NK-92 (cell line): ENCODE data around the gene RNPS1.
"Not testable (repeated sequence)": the region's sequence is repeated elsewhere in the genome, so short reads cannot be mapped to it uniquely, and the experiment has no call there.

ENCODE experiments used
- DNase-seq: peaks from one replicate; lab custom pipeline; 2025; ENCODE audit not compliant: unreplicated experiment; lab: John Stamatoyannopoulos, UW

Gene RNPS1

GRCh38 chr16:2282866-2283555 is 15.1 kb upstream of the RNPS1 start:
- no peak for DNase-seq

GRCh38 chr16:2282262-2282661 is 14.3 kb upstream of the RNPS1 start:
- DNase-seq, result no peak

GRCh38 chr16:2280981-2281542 is 13.1 kb upstream of the RNPS1 start:
- no peak for DNase-seq

DNA sequence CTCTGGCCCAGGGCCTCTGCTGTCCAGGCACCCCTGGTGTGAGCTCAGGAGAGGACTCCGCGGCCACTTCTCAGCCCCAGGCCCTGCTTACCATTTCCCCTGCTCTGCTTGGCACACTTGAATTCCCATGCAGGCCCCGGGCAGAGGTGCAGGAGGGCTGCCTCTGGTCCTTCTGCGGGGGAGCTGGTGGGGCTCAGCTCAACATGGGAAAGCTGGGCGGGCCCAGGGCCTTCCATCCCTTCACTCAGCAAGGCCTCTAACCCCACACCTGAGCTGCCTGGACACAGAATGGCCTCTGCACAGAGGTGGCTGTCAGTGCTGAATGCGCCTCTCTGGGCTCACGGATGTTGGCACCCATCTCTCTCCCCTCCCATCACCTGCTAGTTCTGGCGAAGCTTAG is 12.5 kb upstream of the RNPS1 start:
- DNase-seq, result no peak

- DNase-seq, result no peak
Observed at GRCh38 chr16:2278956-2279800, 11.3 kb upstream of the RNPS1 start.

DNA sequence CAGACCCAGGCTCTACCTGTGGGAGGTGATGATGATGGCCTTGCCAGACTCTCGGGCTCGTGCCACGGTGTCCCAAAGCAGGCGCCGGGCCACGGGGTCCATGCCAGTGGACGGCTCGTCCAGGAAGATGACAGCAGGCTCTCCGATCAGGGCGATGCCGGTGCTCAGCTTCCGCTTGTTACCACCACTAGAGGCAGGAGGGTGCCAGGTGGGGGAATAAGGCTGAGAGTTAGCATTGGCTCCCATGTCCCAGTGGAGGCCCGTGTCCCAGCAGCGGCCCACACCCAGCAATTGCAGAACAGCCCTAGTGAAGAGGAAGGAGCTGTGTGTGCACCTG is 10.3 kb upstream of the RNPS1 start:
- no peak for DNase-seq

GRCh38 chr16:2277466-2278271 is 9.7 kb upstream of the RNPS1 start:
- no peak for DNase-seq

DNA sequence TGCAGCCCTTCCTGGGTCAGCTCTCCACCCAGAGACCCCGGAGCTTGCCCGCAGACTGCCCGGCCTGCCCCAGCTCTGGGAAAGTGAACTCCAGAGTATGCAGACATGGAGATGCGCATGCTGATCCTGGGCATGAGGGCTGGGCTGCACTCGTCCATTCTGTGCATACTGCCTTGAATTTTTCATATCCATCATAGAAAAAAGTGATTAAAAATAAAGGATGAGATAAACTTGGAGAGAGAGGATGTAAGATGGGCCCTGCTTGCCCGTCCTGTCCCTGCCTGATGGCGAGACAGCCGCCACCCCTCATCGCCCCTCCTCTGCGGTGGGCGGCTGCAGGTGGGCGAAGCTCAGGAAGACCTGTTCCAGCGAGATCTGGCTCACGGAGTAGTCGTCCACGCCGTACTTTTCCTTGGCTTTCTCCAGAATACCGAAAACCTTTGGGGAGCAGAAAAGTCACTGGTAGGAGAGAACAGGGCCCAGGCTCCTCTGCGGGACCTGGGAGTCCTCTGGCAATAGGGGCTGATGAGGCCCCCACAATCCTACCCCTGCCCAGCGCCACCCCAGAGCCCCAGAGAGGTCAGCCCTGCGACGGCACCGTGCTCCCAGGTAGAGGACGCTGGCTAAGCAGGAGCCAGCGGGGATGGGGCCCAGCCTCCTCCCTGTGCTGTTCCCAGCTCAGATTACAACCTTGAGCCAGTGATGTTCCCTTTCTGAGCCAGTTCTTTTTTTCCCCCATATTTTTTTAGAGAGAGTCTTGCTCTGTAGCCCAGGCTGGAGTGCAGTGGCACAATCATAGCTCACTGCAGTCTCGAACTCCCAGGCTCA is 8.7 kb upstream of the RNPS1 start:
- DNase-seq, result no peak

- DNase-seq, result no peak
Observed at GRCh38 chr16:2275476-2276367, 7.8 kb upstream of the RNPS1 start.

- no peak for DNase-seq
Observed at GRCh38 chr16:2273931-2274330, 6.0 kb upstream of the RNPS1 start.

GRCh38 chr16:2273484-2273883 is 5.6 kb upstream of the RNPS1 start:
- no peak for DNase-seq

- DNase-seq, result no peak
Observed at GRCh38 chr16:2271848-2272461, 4.0 kb upstream of the RNPS1 start.

DNA sequence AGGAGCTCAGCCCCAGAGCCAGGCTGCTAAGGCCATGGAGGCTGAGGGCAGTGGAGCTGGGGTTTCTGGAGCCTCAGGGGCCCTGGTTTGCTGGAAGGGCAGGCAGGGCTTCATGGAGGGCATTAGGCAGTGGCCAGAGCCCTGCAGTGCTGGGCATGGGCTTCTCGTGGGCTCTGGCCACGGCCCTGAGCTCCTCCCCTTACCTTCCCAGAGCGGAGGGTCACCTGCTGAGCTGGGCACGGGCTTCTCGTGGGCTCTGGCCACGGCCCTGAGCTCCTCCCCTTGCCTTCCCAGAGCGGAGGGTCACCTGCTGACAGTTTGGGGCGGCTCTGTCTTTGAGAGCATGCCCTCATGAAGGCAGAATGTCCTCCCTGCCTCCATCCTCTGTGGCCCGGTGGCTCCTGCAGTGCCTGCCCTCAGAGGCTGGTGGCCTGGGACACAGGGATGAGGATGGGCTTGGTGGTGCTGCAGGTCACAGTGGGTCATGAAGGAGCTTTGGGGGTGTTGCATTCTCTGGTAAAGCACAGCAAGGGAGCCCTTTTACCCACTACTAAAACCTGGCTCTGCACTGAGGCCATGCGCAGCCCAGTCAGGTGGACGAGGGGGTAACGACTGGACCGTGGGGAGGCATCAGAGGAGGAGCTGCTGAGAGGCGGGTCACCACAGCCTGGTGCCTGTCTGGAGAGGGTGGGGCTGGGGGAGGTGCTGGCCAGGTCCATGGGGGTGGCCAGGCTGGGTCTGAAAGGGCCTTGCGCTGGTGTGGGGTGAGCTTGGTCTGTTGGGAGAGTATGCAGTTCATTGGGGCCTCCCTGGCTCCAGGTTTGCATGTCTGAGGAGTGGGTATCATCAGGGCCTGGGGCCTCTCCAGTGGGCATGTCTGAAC is 2.9 kb upstream of the RNPS1 start:
- DNase-seq, result no peak

- DNase-seq, result no peak
Observed at GRCh38 chr16:2270070-2270462, 2.1 kb upstream of the RNPS1 start.

- not testable (repeated sequence) for DNase-seq
Observed at GRCh38 chr16:2267505-2267912, 417 bp downstream of the RNPS1 start.

DNA sequence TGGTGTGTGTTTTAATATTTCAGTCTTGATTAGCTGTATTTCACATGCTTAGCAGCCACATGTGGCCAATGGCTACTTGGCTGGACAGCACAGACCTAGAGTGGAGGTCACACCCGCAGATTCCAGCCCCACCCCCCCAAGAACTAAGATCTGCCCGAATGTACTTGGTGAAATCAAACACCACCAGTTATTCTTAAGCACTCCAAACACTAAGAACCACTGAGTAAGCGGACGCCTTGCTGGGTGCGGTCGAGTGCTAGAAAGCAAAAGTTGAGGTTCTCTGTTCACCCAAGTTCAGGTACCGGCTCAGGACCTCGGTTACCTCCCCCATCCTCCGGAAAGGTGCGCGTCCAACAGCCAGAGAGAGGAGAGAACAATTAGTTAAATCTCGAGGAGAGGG is 1.0 kb downstream of the RNPS1 start:
- not testable (repeated sequence) for DNase-seq

GRCh38 chr16:2263026-2263425 is 4.9 kb downstream of the RNPS1 start:
- not testable (repeated sequence) for DNase-seq

GRCh38 chr16:2260250-2260649 is 7.7 kb downstream of the RNPS1 start:
- no peak for DNase-seq
